Activated naive CD4-positive, alpha-beta T cell (primary cell): Measurements from ENCODE around the gene SP140.
"Not testable (repeated sequence)": the region's sequence is repeated elsewhere in the genome, so short reads cannot be mapped to it uniquely, and the experiment has no call there.

ENCODE experiments used
- DNase-seq, 4 experiments: peaks; one replicate each; lab custom pipeline; 2025; lab: John Stamatoyannopoulos, UW

SP140 gene

GRCh38 chr2:230326453-230327417 is 101.2 kb downstream of the SP140 start, which contains the start of gene SP140L:
TSS of gene SP140L (plus strand) at chr2:230327193. CDS start at chr2:230327270, 77 bp downstream.
- peak; percentile 17 to 71 (median 52) for DNase-seq

- DNase-seq: no peak
Observed at GRCh38 chr2:230327418-230328154, 102.0 kb downstream of the SP140 start.

- no peak for DNase-seq
Observed at GRCh38 chr2:230328155-230328458, 102.6 kb downstream of the SP140 start.

GRCh38 chr2:230329946-230330605 is 104.5 kb downstream of the SP140 start:
- no peak for DNase-seq

- DNase-seq: no peak
Observed at GRCh38 chr2:230330725-230331124, 105.2 kb downstream of the SP140 start.

GRCh38 chr2:230335461-230335863 is 109.9 kb downstream of the SP140 start:
- DNase-seq: no peak

- no peak for DNase-seq
Observed at GRCh38 chr2:230335864-230336506, 110.4 kb downstream of the SP140 start.

- DNase-seq: not testable (repeated sequence)
Observed at GRCh38 chr2:230341936-230342528, 116.5 kb downstream of the SP140 start.

- DNase-seq: not testable (repeated sequence)
Observed at GRCh38 chr2:230343041-230343624, 117.6 kb downstream of the SP140 start.

- DNase-seq: no peak
Observed at GRCh38 chr2:230343747-230344146, 118.2 kb downstream of the SP140 start.

- no peak for DNase-seq
Observed at GRCh38 chr2:230346465-230346864, 120.9 kb downstream of the SP140 start.

- DNase-seq: no peak
Observed at GRCh38 chr2:230346921-230347533, 121.5 kb downstream of the SP140 start.

- DNase-seq: no peak
Observed at GRCh38 chr2:230347659-230348305, 122.2 kb downstream of the SP140 start.

- no peak for DNase-seq
Observed at GRCh38 chr2:230348787-230349186, 123.3 kb downstream of the SP140 start.

- no peak for DNase-seq
Observed at GRCh38 chr2:230356084-230356483, 130.5 kb downstream of the SP140 start.

- DNase-seq: no peak
Observed at GRCh38 chr2:230358305-230358704, 132.8 kb downstream of the SP140 start.

- no peak for DNase-seq
Observed at GRCh38 chr2:230360028-230360427, 134.5 kb downstream of the SP140 start.

GRCh38 chr2:230362030-230362691 is 136.6 kb downstream of the SP140 start:
- no peak for DNase-seq
